ENCODE results near the gene PCSK1. TPM values are rescaled to one million over a fixed set of nuclear protein-coding genes. Genes with fewer than 3 reads are reported as not detected.

PCSK1 gene
- total RNA-seq, 1 experiment from 2014 or later: 4.5 TPM

GRCh38 chr5:96347502-96348292 is 85.4 kb downstream of the PCSK1 start:
- H3K36me3 Mint-ChIP-seq: no peaks in the 10 kb centered on the region

GRCh38 chr5:96344678-96345577 is 88.1 kb downstream of the PCSK1 start:
- Mint-ChIP-seq H3K4me1 (peaks cover 6% of the 10 kb centered on the region), H3K9me3 (no peaks in the 10 kb centered on the region), H3K36me3 (no peaks in the 10 kb centered on the region), H3K27ac (no peak overlapping the region), H3K4me3 (no peak overlapping the region), H3K27me3 (ENCODE audit: low read depth) (no peaks in the 10 kb centered on the region)
- DNase-seq (ENCODE audit: low spot score): no peak
- POLR2A ChIA-PET: no interaction called here
- ATAC-seq: peak; percentile 89
- TF ChIP-seq CTCF (IDR thresholded peaks at IDR 0.05): 0 out of 2 replicates have a peak, but pooled peaks have one; percentile 19
- no peak for TF ChIP-seq ATF3 (CRISPR knock-in tag; conservative IDR thresholded peaks at IDR 0.05)
- CTCF ChIA-PET: interaction anchor here (0.6 to 2.5 kb wide), 14 partner anchors 9 to 407 kb away, joined by 3 to 44 read pairs (median 4); partner anchors contain the start of genes CAST and PCSK1

More at GRCh38 chr5:96347502-96348292, 85.4 kb downstream of the PCSK1 start:
- Mint-ChIP-seq H3K4me3 (no peak overlapping the region), H3K27ac (no peak overlapping the region), H3K9me3 (peaks cover 5% of the 10 kb centered on the region), H3K4me1 (no peaks in the 10 kb centered on the region), H3K27me3 (ENCODE audit: low read depth) (no peaks in the 10 kb centered on the region)
- TF ChIP-seq ZBTB21 (CRISPR knock-in tag; IDR thresholded peaks at IDR 0.05; ENCODE audit: borderline replicate concordance): no peak
- TF ChIP-seq GRHL2 (CRISPR knock-in tag; IDR thresholded peaks at IDR 0.05; ENCODE audit: insufficient replicate concordance, severe bottlenecking): no peak
- TF ChIP-seq E2F5 (CRISPR knock-in tag; IDR thresholded peaks at IDR 0.05): no peak
- no peak for TF ChIP-seq KAT7 (CRISPR knock-in tag; IDR thresholded peaks at IDR 0.05; ENCODE audit: borderline replicate concordance)
- TF ChIP-seq, protein P1, sequence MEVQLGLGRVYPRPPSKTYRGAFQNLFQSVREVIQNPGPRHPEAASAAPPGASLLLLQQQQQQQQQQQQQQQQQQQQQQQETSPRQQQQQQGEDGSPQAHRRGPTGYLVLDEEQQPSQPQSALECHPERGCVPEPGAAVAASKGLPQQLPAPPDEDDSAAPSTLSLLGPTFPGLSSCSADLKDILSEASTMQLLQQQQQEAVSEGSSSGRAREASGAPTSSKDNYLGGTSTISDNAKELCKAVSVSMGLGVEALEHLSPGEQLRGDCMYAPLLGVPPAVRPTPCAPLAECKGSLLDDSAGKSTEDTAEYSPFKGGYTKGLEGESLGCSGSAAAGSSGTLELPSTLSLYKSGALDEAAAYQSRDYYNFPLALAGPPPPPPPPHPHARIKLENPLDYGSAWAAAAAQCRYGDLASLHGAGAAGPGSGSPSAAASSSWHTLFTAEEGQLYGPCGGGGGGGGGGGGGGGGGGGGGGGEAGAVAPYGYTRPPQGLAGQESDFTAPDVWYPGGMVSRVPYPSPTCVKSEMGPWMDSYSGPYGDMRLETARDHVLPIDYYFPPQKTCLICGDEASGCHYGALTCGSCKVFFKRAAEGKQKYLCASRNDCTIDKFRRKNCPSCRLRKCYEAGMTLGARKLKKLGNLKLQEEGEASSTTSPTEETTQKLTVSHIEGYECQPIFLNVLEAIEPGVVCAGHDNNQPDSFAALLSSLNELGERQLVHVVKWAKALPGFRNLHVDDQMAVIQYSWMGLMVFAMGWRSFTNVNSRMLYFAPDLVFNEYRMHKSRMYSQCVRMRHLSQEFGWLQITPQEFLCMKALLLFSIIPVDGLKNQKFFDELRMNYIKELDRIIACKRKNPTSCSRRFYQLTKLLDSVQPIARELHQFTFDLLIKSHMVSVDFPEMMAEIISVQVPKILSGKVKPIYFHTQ (CRISPR knock-in tag; IDR thresholded peaks at IDR 0.05): no peak
- CTCF ChIA-PET: no interaction called here
- POLR2A ChIA-PET: no interaction called here
- no peak for DNase-seq (ENCODE audit: low spot score)
- no peak for ATAC-seq

GRCh38 chr5:96343094-96343493 is 90.0 kb downstream of the PCSK1 start:
- ChIA-PET POLR2A (no interaction called here), CTCF (no interaction called here)
- peaks cover 8% of the 10 kb centered on the region for H3K4me1 Mint-ChIP-seq
- H3K4me3 Mint-ChIP-seq: no peak overlapping the region
- H3K27ac Mint-ChIP-seq: no peak overlapping the region
- no peaks in the 10 kb centered on the region for H3K36me3 Mint-ChIP-seq
- no peaks in the 10 kb centered on the region for H3K9me3 Mint-ChIP-seq
- H3K27me3 Mint-ChIP-seq (ENCODE audit: low read depth): no peaks in the 10 kb centered on the region
- DNase-seq (ENCODE audit: low spot score) (no peak), ATAC-seq (no peak)
- no peak for TF ChIP-seq ERG (CRISPR knock-in tag; IDR thresholded peaks at IDR 0.05)
- TF ChIP-seq OVOL2 (CRISPR knock-in tag; IDR thresholded peaks at IDR 0.05; ENCODE audit: borderline replicate concordance): no peak
- TF ChIP-seq JUN (CRISPR knock-in tag; IDR thresholded peaks at IDR 0.05): no peak
- no peak for TF ChIP-seq FOXJ3 (CRISPR knock-in tag; IDR thresholded peaks at IDR 0.05; ENCODE audit: borderline replicate concordance)
- no peak for TF ChIP-seq CDX4 (CRISPR knock-in tag; IDR thresholded peaks at IDR 0.05; ENCODE audit: borderline replicate concordance)

Measured in WTC11 (cell line).